ENCODE data around the gene ZBTB46.

- no peak for TF ChIP-seq CTCF (IDR thresholded peaks at IDR 0.05 in 8 of 11, conservative IDR thresholded peaks at IDR 0.05 in 3 of 11)
- peak in 1 of 3 donors; percentile 16 for TF ChIP-seq POLR2AphosphoS5 (IDR thresholded peaks at IDR 0.05)
Measured at GRCh38 chr20:63829945-63830835, 874 bp downstream of the ZBTB46 start.

Data from spleen (tissue), 7 donors.